Measurements from ENCODE around the gene HMGCR.
"Not testable (repeated sequence)": the region's sequence is repeated elsewhere in the genome, so short reads cannot be mapped to it uniquely, and the experiment has no call there.

The HMGCR gene

DNA sequence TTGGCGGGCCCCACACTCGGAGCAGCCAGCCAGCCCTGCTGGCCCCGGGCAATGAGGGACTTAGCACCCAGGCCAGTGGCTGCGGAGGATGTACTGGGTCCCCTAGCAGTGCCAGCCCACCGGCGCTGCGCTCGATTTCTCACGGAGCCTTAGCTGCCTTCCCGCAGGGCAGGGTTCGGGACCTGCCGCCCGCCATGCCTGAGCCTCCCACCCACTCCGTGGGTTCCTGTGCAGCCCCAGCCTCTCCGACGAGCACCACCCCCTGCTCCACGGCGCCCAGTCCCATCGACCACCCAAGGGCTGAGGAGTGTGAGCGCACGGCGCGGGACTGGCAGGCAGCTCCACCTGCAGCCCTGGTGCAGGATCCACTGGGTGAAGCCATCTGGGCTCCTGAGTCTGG lies 3.3 kb upstream of the HMGCR start:
- not testable (repeated sequence) for H3K9me3 Mint-ChIP-seq (ENCODE audit: low read depth); H3K36me3 Mint-ChIP-seq; H3K27ac Mint-ChIP-seq; H3K27me3 Mint-ChIP-seq; H3K4me3 Mint-ChIP-seq
- H3K4me1 Mint-ChIP-seq (ENCODE audit: low read depth) = peaks cover 13% of the 10 kb centered on the region

- peaks cover 15% of the 10 kb centered on the region for H3K4me1 Mint-ChIP-seq (ENCODE audit: low read depth)
- H3K4me3 Mint-ChIP-seq; H3K27me3 Mint-ChIP-seq; H3K9me3 Mint-ChIP-seq (ENCODE audit: low read depth); H3K27ac Mint-ChIP-seq; H3K36me3 Mint-ChIP-seq: not testable (repeated sequence)
Observed at GRCh38 chr5:75334413-75334812, 2.6 kb upstream of the HMGCR start.

- no peaks in the 10 kb centered on the region for H3K9me3 Mint-ChIP-seq (ENCODE audit: low read depth)
- no peaks in the 10 kb centered on the region for H3K27me3 Mint-ChIP-seq
- H3K36me3 Mint-ChIP-seq = no peaks in the 10 kb centered on the region
- H3K27ac Mint-ChIP-seq = no peak overlapping the region
- H3K4me1 Mint-ChIP-seq (ENCODE audit: low read depth) = peaks cover 25% of the 10 kb centered on the region
- no peak overlapping the region for H3K4me3 Mint-ChIP-seq
Observed at GRCh38 chr5:75335486-75335885, 1.5 kb upstream of the HMGCR start.

DNA sequence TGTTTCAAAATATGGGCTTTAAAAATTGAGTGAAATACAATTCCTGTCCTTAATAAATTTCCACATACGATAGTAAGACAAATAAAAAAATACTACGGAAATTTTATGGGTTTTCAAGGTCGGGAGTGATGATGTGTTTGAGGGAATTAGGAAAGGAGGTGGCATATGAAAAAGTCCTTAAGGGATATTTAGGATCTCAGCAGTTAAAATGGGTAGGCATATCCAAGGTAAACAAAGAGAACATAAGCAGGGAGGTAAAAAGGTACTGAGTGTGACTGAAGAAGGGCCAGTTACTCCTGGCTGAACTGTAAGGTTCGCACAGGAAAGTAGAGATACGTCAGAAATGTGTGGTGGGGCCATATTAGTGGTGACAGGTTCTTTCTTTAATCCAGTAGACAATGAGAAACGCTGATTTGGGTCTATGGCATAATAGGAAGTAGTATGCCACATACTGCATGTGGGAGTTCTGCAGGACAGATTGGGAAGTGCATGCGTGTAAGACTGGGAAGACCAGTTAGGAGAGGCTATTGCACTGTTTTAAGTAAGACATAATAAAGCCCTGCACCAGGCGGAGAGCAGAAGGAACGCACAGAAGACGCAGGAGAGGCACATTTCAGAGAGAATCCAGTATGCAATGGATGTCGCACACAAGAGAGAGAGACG lies 937 bp upstream of the HMGCR start:
- Mint-ChIP-seq H3K27ac (no peak overlapping the region), H3K4me3 (no peak overlapping the region), H3K27me3 (no peaks in the 10 kb centered on the region), H3K4me1 (ENCODE audit: low read depth) (peaks cover 29% of the 10 kb centered on the region), H3K9me3 (ENCODE audit: low read depth) (no peaks in the 10 kb centered on the region), H3K36me3 (peaks cover 2% of the 10 kb centered on the region)

- Mint-ChIP-seq H3K9me3 (ENCODE audit: low read depth) (no peaks in the 10 kb centered on the region), H3K4me1 (ENCODE audit: low read depth) (peaks cover 41% of the 10 kb centered on the region), H3K4me3 (no peak overlapping the region), H3K36me3 (peaks cover 2% of the 10 kb centered on the region), H3K27me3 (no peaks in the 10 kb centered on the region), H3K27ac (no peak overlapping the region)
Observed at GRCh38 chr5:75337366-75338021, 474 bp downstream of the HMGCR start.

- peaks cover 42% of the 10 kb centered on the region for H3K4me1 Mint-ChIP-seq (ENCODE audit: low read depth)
- peaks cover 2% of the 10 kb centered on the region for H3K36me3 Mint-ChIP-seq
- no peaks in the 10 kb centered on the region for H3K9me3 Mint-ChIP-seq (ENCODE audit: low read depth)
- H3K27ac Mint-ChIP-seq = no peak overlapping the region
- H3K27me3 Mint-ChIP-seq = no peaks in the 10 kb centered on the region
- H3K4me3 Mint-ChIP-seq = no peak overlapping the region
Observed at GRCh38 chr5:75338408-75338807, 1.4 kb downstream of the HMGCR start.

DNA sequence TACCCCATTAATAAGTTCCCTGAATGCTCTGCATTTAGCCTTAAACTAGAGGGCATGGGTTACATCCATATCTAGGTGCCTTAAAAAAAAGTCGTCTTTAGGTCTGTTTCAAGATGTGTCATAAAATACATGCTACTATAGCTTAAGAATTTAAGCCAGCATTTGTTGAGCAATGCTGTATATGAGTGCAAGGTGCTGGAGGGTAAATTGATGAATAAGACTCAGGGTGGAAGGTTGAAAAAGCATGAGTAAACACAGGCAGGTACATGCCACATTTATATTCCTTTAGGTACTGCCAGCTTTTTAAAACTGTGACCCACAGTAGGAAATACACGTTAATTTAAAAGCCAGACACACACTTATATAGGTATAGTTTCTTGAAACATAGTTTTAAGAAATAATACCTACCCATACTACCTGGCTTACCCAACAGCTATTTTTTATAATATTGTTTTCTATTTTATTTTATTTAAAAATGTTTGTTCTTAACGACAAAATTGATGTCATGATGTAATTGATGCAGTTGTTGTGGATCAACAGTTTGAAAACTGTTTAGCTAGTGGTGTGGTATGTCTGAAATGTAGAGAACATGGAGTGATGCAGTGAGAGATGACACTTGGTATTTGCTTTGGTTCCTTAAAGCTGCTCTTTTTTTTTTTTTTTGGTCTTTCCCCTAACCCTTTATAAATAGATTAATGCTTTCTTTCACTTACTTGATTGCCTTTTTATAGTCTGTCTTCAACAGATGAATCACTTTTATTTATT lies 3.9 kb downstream of the HMGCR start:
- no peaks in the 10 kb centered on the region for H3K9me3 Mint-ChIP-seq (ENCODE audit: low read depth)
- no peak overlapping the region for H3K27ac Mint-ChIP-seq
- H3K4me3 Mint-ChIP-seq = peak overlapping the region; percentile 35
- peaks cover 4% of the 10 kb centered on the region for H3K36me3 Mint-ChIP-seq
- H3K27me3 Mint-ChIP-seq = no peaks in the 10 kb centered on the region
- H3K4me1 Mint-ChIP-seq (ENCODE audit: low read depth) = peaks cover 42% of the 10 kb centered on the region

DNA sequence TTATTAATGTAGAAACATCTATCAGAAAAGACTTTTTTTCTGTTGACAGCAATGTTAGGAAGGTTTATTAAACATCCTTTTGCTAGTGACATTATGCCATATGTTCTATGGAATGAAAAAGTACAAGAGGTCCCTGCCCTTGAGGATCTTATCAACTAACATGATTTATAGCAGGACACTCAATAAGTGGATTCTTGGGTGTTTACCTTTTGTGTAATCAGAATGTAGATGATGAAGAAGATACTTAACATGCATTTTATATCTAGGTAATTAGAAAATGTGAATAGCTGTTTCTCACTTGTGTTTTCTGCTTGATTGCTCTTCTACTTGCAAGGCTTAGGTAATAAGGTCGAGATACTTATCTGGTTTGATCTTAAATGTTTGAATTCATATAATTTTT lies 4.9 kb downstream of the HMGCR start:
- no peak overlapping the region for H3K4me3 Mint-ChIP-seq
- H3K9me3 Mint-ChIP-seq (ENCODE audit: low read depth) = no peaks in the 10 kb centered on the region
- H3K27ac Mint-ChIP-seq = no peak overlapping the region
- H3K4me1 Mint-ChIP-seq (ENCODE audit: low read depth) = peaks cover 42% of the 10 kb centered on the region
- peaks cover 4% of the 10 kb centered on the region for H3K36me3 Mint-ChIP-seq
- no peaks in the 10 kb centered on the region for H3K27me3 Mint-ChIP-seq

GRCh38 chr5:75342836-75343235 lies 5.8 kb downstream of the HMGCR start:
- Mint-ChIP-seq H3K4me1 (ENCODE audit: low read depth) (peaks cover 38% of the 10 kb centered on the region), H3K27ac (no peak overlapping the region), H3K27me3 (no peaks in the 10 kb centered on the region), H3K9me3 (ENCODE audit: low read depth) (no peaks in the 10 kb centered on the region), H3K4me3 (no peak overlapping the region), H3K36me3 (peaks cover 7% of the 10 kb centered on the region)

- Mint-ChIP-seq H3K4me1 (ENCODE audit: low read depth) (peaks cover 6% of the 10 kb centered on the region), H3K9me3 (ENCODE audit: low read depth) (no peaks in the 10 kb centered on the region), H3K27ac (no peak overlapping the region), H3K4me3 (no peak overlapping the region), H3K27me3 (no peaks in the 10 kb centered on the region), H3K36me3 (peaks cover 20% of the 10 kb centered on the region)
Observed at GRCh38 chr5:75348241-75348640, 11.2 kb downstream of the HMGCR start.

DNA sequence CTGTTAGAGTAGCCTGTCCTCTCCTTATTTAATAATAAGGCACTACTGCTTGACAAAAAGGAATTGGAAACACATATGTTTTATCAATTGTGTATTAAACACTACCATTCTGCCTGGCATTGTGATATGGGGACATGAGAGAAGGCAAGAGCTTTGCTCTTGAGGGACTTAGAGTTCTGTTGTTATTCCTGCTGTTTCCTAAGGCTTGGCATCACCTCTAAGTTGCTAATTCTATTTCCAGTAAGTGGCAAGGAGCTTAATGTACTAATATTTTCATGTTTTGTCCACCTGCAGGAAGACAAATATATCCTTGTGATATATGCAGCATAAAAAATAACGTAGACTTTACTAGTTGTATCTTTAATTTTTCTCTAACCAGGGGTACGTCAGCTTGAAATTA lies 12.6 kb downstream of the HMGCR start:
- Mint-ChIP-seq H3K27ac (no peak overlapping the region), H3K27me3 (no peaks in the 10 kb centered on the region), H3K4me3 (no peak overlapping the region), H3K36me3 (peaks cover 22% of the 10 kb centered on the region), H3K4me1 (ENCODE audit: low read depth) (peaks cover 6% of the 10 kb centered on the region), H3K9me3 (ENCODE audit: low read depth) (no peaks in the 10 kb centered on the region)

- Mint-ChIP-seq H3K9me3 (ENCODE audit: low read depth) (no peaks in the 10 kb centered on the region), H3K27ac (peak overlapping the region; percentile 72), H3K4me3 (no peak overlapping the region), H3K36me3 (peaks cover 23% of the 10 kb centered on the region), H3K4me1 (ENCODE audit: low read depth) (peaks cover 6% of the 10 kb centered on the region), H3K27me3 (no peaks in the 10 kb centered on the region)
Observed at GRCh38 chr5:75351139-75351926, 14.3 kb downstream of the HMGCR start.

- no peak overlapping the region for H3K27ac Mint-ChIP-seq
- no peaks in the 10 kb centered on the region for H3K27me3 Mint-ChIP-seq
- peaks cover 6% of the 10 kb centered on the region for H3K4me1 Mint-ChIP-seq (ENCODE audit: low read depth)
- H3K9me3 Mint-ChIP-seq (ENCODE audit: low read depth) = no peaks in the 10 kb centered on the region
- H3K36me3 Mint-ChIP-seq = peaks cover 34% of the 10 kb centered on the region
- no peak overlapping the region for H3K4me3 Mint-ChIP-seq
Observed at GRCh38 chr5:75355236-75355635, 18.2 kb downstream of the HMGCR start.

GRCh38 chr5:75356719-75357118 lies 19.7 kb downstream of the HMGCR start:
- Mint-ChIP-seq H3K36me3 (peaks cover 27% of the 10 kb centered on the region), H3K4me1 (ENCODE audit: low read depth) (no peaks in the 10 kb centered on the region), H3K27ac (no peak overlapping the region), H3K9me3 (ENCODE audit: low read depth) (no peaks in the 10 kb centered on the region), H3K27me3 (no peaks in the 10 kb centered on the region), H3K4me3 (no peak overlapping the region)

DNA sequence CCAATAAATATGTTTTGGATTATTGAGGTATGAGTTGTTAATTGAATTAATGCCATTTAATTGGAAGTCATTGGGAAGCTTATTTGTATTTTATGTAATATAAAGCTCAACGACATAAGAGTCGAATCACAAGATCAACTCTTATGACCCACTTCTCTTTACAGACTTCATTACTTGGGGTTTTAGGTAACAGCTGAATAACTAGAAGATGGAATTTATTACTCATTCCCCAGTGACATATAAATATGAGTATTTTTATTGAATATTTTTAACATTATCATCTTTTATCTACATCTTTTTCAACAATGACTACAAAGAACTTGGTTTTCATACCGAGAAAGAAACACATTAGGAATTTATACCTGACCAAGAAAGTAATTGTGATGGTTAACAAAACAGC lies 21.1 kb downstream of the HMGCR start:
- no peak overlapping the region for H3K4me3 Mint-ChIP-seq
- no peak overlapping the region for H3K27ac Mint-ChIP-seq
- no peaks in the 10 kb centered on the region for H3K9me3 Mint-ChIP-seq (ENCODE audit: low read depth)
- H3K4me1 Mint-ChIP-seq (ENCODE audit: low read depth) = no peaks in the 10 kb centered on the region
- peaks cover 24% of the 10 kb centered on the region for H3K36me3 Mint-ChIP-seq
- no peaks in the 10 kb centered on the region for H3K27me3 Mint-ChIP-seq
